GM10266 (cell line): ENCODE measurements around the gene ASCC1.

Experiments used
- DNase-seq: peaks from one replicate; pipeline ENCODE4 v3.0.0; 2012; ENCODE audit errors: extremely low spot score
- CTCF ChIP-seq: IDR thresholded peaks from 2 replicates; pipeline ENCODE4 v1.5.1; 2012; ENCODE audit warnings: mild to moderate bottlenecking, low read depth; ENCODE audit not compliant: control insufficient read depth, insufficient read depth; ENCODE audit errors: missing control alignments

The ASCC1 gene

DNA sequence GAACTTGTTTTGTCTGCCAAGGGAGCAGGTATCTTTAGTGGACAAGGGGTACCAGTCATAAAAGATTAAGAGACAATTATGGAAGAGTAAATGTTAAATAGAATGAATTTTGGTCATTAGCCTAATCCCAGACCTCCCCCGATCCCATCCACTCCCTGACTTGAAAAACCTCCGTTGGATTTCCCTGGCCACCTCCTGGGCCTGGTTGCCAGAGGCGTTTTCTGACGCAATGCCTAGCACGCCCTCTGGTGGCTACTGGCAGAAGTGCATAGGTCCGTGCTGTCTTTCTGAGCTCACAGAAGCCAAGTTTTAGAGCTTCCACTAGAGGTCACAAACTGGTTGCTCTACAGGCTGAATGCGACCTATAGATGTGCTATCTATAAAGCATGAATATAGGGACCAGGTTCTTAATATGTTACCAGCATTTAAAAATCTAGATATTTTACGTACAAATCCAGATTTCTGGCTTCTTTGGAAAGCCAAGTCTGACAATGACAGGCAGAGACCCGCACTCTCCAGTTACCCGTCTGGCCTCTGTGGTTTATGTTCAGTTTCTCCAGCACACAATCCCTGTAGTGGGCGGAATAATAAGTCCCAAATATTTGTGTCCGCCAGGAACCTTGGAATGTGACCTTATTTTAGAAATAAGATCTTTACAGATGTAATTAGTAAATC is 167.5 kb downstream of the ASCC1 start:
- peak; percentile 85 for DNase-seq
- peak; percentile 99 for TF ChIP-seq CTCF
